Measurements from ENCODE around the gene PBLD. TPM values are rescaled to one million over a fixed set of nuclear protein-coding genes. Genes with fewer than 3 reads are reported as not detected.
"Not testable (repeated sequence)": the region's sequence is repeated elsewhere in the genome, so short reads cannot be mapped to it uniquely, and the experiment has no call there.

Gene PBLD
- total and polyA plus RNA-seq, 8 donors: 10.7 to 43.6 (median 27.5) TPM

- intact Hi-C loops (cut with DNase I; ENCODE audit: low total_unique reads): no loop called here
- Histone ChIP-seq H3K4me3 (no peak overlapping the region), H3K9me3 (no peaks in the 10 kb centered on the region), H3K4me1 (no peaks in the 10 kb centered on the region), H3K36me3 (no peaks in the 10 kb centered on the region), H3K27me3 (no peaks in the 10 kb centered on the region), H3K27ac (no peak overlapping the region)
- DNase-seq: no peak
- WGBS, 5 donors: 78 to 87% (median 84%) methylated on average over 7 of the region's 7 CpGs
- TF ChIP-seq POLR2A (IDR thresholded peaks at IDR 0.05) (no peak), CTCF (IDR thresholded peaks at IDR 0.05) (no peak), EP300 (IDR thresholded peaks at IDR 0.05) (no peak), POLR2AphosphoS5 (IDR thresholded peaks at IDR 0.05) (no peak)
Measured at GRCh38 chr10:68251151-68251550, 81.6 kb downstream of the PBLD start.

- H3K4me1 ChIP-seq: no peaks in the 10 kb centered on the region
- DNase-seq: no peak
- H3K27me3 ChIP-seq: no peaks in the 10 kb centered on the region
- intact Hi-C loops (cut with DNase I; ENCODE audit: low total_unique reads): no loop called here
- WGBS, 5 donors: 88 to 95% (median 91%) methylated on average over 4 of the region's 4 CpGs
- TF ChIP-seq EP300 (IDR thresholded peaks at IDR 0.05): no peak
- no peak for TF ChIP-seq POLR2AphosphoS5 (IDR thresholded peaks at IDR 0.05)
- TF ChIP-seq CTCF (IDR thresholded peaks at IDR 0.05): no peak
- no peak for TF ChIP-seq POLR2A (IDR thresholded peaks at IDR 0.05)
- H3K27ac ChIP-seq: no peak overlapping the region
- H3K4me3 ChIP-seq: no peak overlapping the region
- H3K9me3 ChIP-seq: no peaks in the 10 kb centered on the region
- H3K36me3 ChIP-seq: no peaks in the 10 kb centered on the region
Measured at GRCh38 chr10:68249297-68249696, 83.4 kb downstream of the PBLD start.

GRCh38 chr10:68247931-68248330, 84.8 kb downstream of the PBLD start:
- 72 to 94% (median 85%) methylated on average over 6 of the region's 6 CpGs for WGBS, 5 donors
- TF ChIP-seq POLR2AphosphoS5 (IDR thresholded peaks at IDR 0.05): no peak
- TF ChIP-seq POLR2A (IDR thresholded peaks at IDR 0.05): no peak
- TF ChIP-seq EP300 (IDR thresholded peaks at IDR 0.05): no peak
- TF ChIP-seq CTCF (IDR thresholded peaks at IDR 0.05): no peak

GRCh38 chr10:68246397-68246796, 86.3 kb downstream of the PBLD start:
- DNase-seq; intact Hi-C loops (cut with DNase I; ENCODE audit: low total_unique reads); H3K4me3 ChIP-seq; H3K36me3 ChIP-seq; H3K4me1 ChIP-seq; H3K9me3 ChIP-seq; H3K27ac ChIP-seq; H3K27me3 ChIP-seq: not testable (repeated sequence)
- 91 to 98% (median 94%) methylated on average over 7 of the region's 7 CpGs for WGBS, 5 donors

More at GRCh38 chr10:68247931-68248330, 84.8 kb downstream of the PBLD start:
- no peaks in the 10 kb centered on the region for H3K27me3 ChIP-seq
- DNase-seq: no peak
- H3K27ac ChIP-seq: no peak overlapping the region
- H3K4me3 ChIP-seq: no peak overlapping the region
- no peaks in the 10 kb centered on the region for H3K4me1 ChIP-seq
- H3K9me3 ChIP-seq: no peaks in the 10 kb centered on the region
- intact Hi-C loops (cut with DNase I; ENCODE audit: low total_unique reads): no loop called here
- no peaks in the 10 kb centered on the region for H3K36me3 ChIP-seq

GRCh38 chr10:68242051-68242450, 90.7 kb downstream of the PBLD start:
- WGBS, 5 donors: 68 to 93% (median 88%) methylated on average over 2 of the region's 2 CpGs
- H3K9me3 ChIP-seq: no peaks in the 10 kb centered on the region
- TF ChIP-seq POLR2A (IDR thresholded peaks at IDR 0.05) (no peak), EP300 (IDR thresholded peaks at IDR 0.05) (no peak)
- intact Hi-C loops (cut with DNase I; ENCODE audit: low total_unique reads): no loop called here
- H3K36me3 ChIP-seq: no peaks in the 10 kb centered on the region
- no peaks in the 10 kb centered on the region for H3K4me1 ChIP-seq
- DNase-seq: no peak
- no peak overlapping the region for H3K27ac ChIP-seq
- H3K27me3 ChIP-seq: no peaks in the 10 kb centered on the region
- H3K4me3 ChIP-seq: no peak overlapping the region

All from stomach (tissue), 9 donors.